Measurements from ENCODE around the gene ZBTB47. TPM values are rescaled to one million over a fixed set of nuclear protein-coding genes. Genes with fewer than 3 reads are reported as not detected.
A peak's percentile ranks its signal among the peaks of the same experiment; 100 is the strongest.

Gene ZBTB47
- total and polyA plus RNA-seq, 8 donors = 10.1 to 40.3 (median 23.4) TPM

DNA sequence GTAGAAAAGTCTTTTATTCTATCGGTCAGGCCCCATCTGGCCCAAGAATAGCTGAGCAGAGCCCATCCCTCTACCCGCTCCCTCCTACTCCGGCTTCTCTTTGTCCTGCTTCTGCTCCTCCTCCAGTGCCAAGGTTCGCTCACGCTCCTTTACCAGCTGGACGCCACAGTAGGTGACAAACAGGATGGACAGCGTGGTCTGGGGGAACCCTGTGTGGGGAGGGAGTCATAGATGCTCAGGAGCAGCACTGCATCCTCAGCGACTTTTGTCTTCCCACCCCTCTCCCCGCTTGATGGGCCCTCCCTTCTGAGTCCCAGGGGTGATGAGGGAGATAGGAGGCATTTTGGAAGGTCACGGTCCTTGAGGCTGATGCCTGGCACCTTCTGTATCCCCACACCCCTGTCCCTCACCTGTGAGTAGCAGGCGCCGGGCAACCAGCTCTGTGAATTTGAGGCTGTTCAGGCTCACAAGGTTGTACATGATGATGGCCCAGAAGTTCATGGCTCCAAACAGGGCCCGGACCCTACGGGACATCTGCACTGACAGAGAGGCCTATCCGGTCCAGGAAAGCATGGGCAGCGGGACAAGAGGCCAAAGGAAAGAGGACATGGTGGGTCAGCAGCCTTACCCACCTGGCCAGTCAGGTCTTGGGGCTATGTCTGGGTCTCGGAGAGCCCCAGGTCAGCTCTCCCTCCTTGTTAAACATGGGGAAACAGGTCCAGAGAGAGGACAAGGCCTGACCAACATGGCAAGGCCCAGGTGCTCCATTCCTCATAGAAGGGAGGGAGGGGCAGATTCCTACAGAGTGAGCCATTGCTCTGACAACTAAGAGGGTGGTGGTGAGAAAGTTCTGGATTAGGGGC lies 39.4 kb downstream of the ZBTB47 start:
- WGBS, 5 donors = 82 to 90% (median 86%) methylated on average over 14 to 17 of the region's 17 CpGs
- no peak for DNase-seq
- Histone ChIP-seq H3K27me3 (peaks cover 0 to 18% (median 0%) of the 10 kb centered on the region in 3 donors), H3K27ac (no peak overlapping the region), H3K4me1 (no peaks in the 10 kb centered on the region), H3K9me3 (no peaks in the 10 kb centered on the region), H3K36me3 (no peaks in the 10 kb centered on the region), H3K4me3 (no peak overlapping the region)
- no peak for TF ChIP-seq POLR2A (IDR thresholded peaks at IDR 0.05)
- TF ChIP-seq, protein P1, sequence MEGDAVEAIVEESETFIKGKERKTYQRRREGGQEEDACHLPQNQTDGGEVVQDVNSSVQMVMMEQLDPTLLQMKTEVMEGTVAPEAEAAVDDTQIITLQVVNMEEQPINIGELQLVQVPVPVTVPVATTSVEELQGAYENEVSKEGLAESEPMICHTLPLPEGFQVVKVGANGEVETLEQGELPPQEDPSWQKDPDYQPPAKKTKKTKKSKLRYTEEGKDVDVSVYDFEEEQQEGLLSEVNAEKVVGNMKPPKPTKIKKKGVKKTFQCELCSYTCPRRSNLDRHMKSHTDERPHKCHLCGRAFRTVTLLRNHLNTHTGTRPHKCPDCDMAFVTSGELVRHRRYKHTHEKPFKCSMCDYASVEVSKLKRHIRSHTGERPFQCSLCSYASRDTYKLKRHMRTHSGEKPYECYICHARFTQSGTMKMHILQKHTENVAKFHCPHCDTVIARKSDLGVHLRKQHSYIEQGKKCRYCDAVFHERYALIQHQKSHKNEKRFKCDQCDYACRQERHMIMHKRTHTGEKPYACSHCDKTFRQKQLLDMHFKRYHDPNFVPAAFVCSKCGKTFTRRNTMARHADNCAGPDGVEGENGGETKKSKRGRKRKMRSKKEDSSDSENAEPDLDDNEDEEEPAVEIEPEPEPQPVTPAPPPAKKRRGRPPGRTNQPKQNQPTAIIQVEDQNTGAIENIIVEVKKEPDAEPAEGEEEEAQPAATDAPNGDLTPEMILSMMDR (IDR thresholded peaks at IDR 0.05) = no peak
- no peak for TF ChIP-seq POLR2AphosphoS5 (IDR thresholded peaks at IDR 0.05)
- no peak for TF ChIP-seq EP300 (IDR thresholded peaks at IDR 0.05)
- intact Hi-C loops (cut with DNase I; ENCODE audit: low total_unique reads) = no loop called here

DNA sequence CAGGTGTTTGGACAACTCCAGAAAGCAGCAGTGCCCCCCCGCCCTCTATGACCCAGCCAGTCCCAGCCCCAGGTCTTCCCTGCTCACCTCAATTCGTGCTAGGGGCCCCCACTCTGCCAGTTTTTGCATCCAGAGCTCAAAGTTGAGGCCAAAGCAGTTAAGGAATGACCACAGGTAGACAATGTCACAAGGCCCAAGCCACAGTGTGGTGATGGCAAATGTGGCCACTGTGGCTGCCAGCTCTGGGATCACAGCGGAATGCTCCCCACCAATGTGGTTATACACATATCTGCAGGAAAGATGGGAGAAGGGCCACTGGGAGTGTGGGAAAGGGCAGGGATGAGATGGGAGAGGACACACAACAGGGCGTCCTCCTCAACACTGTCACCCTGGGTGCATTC lies 40.0 kb downstream of the ZBTB47 start:
- Histone ChIP-seq H3K36me3 (no peaks in the 10 kb centered on the region), H3K4me3 (no peak overlapping the region), H3K4me1 (no peaks in the 10 kb centered on the region), H3K9me3 (no peaks in the 10 kb centered on the region), H3K27ac (no peak overlapping the region), H3K27me3 (peaks cover 0 to 13% (median 0%) of the 10 kb centered on the region in 3 donors)
- 63 to 75% (median 70%) methylated on average over 4 of the region's 4 CpGs for WGBS, 5 donors
- DNase-seq = no peak
- intact Hi-C loops (cut with DNase I; ENCODE audit: low total_unique reads) = no loop called here
- TF ChIP-seq EP300 (IDR thresholded peaks at IDR 0.05) (no peak), POLR2AphosphoS5 (IDR thresholded peaks at IDR 0.05) (no peak)
- TF ChIP-seq, protein P1 (IDR thresholded peaks at IDR 0.05) = no peak

DNA sequence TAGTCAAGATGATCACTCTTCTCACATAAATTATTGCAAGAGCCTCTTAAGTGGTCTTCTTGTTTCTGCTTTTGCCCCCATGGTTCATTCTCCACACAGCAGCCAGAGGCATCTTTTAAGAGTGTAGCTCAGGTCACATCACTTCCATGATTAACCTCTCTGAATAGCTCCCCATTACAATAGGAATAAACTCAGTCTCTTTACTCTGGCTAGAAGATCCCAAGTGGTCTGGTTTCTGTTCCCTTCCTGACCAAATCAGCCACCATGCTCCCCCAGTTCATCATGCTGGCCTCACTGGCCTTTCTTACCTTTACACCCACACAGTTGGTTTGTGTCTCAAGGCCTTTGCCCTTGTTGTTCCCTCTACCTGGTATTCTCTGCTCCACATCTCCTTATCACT lies 40.9 kb downstream of the ZBTB47 start:
- H3K4me3 ChIP-seq = no peak overlapping the region
- H3K36me3 ChIP-seq = no peaks in the 10 kb centered on the region
- H3K27ac ChIP-seq = no peak overlapping the region
- H3K27me3 ChIP-seq = peaks cover 0 to 13% (median 0%) of the 10 kb centered on the region in 3 donors
- no peak for DNase-seq
- H3K9me3 ChIP-seq = no peaks in the 10 kb centered on the region
- intact Hi-C loops (cut with DNase I; ENCODE audit: low total_unique reads) = no loop called here
- TF ChIP-seq EP300 (IDR thresholded peaks at IDR 0.05) (no peak), POLR2A (IDR thresholded peaks at IDR 0.05) (no peak), POLR2AphosphoS5 (IDR thresholded peaks at IDR 0.05) (no peak)
- TF ChIP-seq, protein P1 (IDR thresholded peaks at IDR 0.05) = no peak
- H3K4me1 ChIP-seq = no peaks in the 10 kb centered on the region

DNA sequence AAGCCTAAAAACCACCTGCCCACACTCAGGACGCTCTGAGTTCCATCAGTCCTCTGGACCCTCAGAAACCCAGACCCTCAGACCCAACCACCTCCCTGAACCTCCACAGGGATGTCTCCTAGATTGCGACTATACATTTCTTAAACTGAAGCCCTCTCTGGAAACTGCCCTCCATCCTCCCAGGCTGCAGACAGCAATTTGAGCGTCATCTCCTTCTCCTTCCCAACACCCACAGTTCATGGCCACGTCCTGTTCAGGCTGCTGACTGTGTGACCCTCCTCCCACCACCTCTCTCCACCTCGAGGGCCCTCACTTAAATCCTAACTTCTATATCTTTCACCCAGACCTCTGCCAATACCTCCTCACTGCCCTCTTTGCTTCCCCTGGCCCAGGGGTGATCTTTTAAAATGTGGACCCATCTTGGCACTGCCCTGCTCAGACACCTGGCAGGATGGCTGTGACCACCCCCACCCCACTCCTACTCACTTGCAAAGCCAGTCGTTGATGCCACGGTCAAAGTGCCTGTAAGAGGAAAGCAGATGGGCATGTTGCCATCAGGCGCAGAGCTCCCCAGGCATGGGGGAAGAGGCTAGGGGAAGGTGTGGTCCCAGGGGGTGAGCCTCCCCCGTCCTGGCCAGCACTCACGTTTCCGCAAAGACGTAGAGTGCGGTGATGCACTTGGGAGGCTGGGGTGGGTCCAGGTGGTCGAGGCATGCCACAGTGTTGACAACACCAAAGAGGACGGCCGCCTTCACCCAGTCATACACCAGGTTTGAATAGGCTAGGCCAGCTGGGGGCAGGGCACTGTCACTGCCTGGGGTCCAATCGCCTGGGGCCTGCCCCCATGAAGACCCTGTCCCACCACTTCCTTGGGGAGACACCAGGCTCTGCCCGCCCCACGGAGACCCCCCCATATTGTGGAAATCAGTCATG lies 43.1 kb downstream of the ZBTB47 start:
- H3K36me3 ChIP-seq = no peaks in the 10 kb centered on the region
- no peak overlapping the region for H3K4me3 ChIP-seq
- peaks cover 0 to 4% (median 0%) of the 10 kb centered on the region in 4 donors for H3K4me1 ChIP-seq
- 69 to 80% (median 75%) methylated on average over 16 to 19 of the region's 19 CpGs for WGBS, 5 donors
- intact Hi-C loops (cut with DNase I; ENCODE audit: low total_unique reads) = no loop called here
- TF ChIP-seq EP300 (IDR thresholded peaks at IDR 0.05) = no peak
- TF ChIP-seq, protein P1 (IDR thresholded peaks at IDR 0.05) = no peak
- H3K27ac ChIP-seq = no peak overlapping the region
- peaks cover 0 to 16% (median 0%) of the 10 kb centered on the region in 3 donors for H3K27me3 ChIP-seq
- H3K9me3 ChIP-seq = no peaks in the 10 kb centered on the region
- peak in 1 of 2 donors; percentile 17 for DNase-seq

All from stomach (tissue), 9 donors.